Measurements from ENCODE around the gene RFPL1. TPM values are rescaled to one million over a fixed set of nuclear protein-coding genes. Genes with fewer than 3 reads are reported as not detected.

The RFPL1 gene
- total RNA-seq (2022; extraction: Qiagen RNA extraction; ENCODE audit: low read depth), result not detected in 5 replicates

GRCh38 chr22:29438283-29438682 lies at the start of gene RFPL1:
TSS of gene RFPL1 (plus strand) at chr22:29438583.

DNA sequence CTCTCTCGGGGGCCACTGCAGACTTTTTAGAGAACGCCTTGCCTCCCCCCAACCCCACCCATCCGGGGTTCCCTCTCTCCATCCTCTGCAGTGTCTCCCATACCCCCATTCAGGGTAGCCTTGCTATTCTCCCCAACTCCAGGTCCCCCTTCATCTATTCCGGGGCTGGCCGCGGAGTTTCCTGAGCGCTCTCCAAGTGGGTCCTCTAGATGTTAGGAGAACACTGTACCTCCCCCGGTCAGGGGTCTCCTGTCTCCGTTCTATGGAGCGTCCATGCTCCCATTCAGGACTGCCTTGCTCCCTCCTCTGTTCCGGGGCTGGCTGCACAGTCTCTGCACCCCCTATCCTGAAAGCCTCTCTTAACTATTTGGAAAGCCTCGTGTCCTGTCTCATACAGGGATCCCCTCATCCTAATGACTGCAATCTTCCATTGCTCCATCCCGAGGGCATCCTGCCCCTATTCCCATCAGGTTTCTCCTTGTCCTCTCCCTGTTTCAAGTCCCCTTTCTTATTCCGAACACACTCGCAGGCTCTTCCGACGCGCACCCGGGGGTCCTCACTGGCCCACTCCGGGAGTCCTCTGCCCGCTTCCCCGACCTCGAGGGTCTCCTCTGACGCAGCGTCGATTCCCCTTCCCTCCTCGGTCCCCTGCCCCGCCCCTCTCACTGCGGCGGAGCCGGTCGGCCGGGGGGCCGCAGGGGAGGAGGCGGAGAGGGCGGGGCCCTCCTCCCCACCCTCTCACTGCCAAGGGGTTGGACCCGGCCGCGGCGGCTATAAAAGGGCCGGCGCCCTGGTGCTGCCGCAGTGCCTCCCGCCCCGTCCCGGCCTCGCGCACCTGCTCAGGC lies 41.3 kb downstream of the RFPL1 start, which contains the start of gene NEFH:
NEFH (plus strand) TSS at position 802 of the 845 bp plus-strand sequence. CDS start 45 bp downstream, outside the sequence.

Other genes with a start within 250 kb of the RFPL1 start
- gene EMID1, start 232.7 kb upstream of the RFPL1 start, total RNA-seq (2022; extraction: Qiagen RNA extraction; ENCODE audit: low read depth), result 0.31 to 0.72 TPM (median 0.38 TPM) in 5 replicates
- gene RHBDD3, start 170.6 kb upstream of the RFPL1 start, total RNA-seq (2022; extraction: Qiagen RNA extraction; ENCODE audit: low read depth), result 21.5 to 31.6 TPM (median 30.2 TPM) in 5 replicates
- gene EWSR1, start 170.3 kb upstream of the RFPL1 start, total RNA-seq (2022; extraction: Qiagen RNA extraction; ENCODE audit: low read depth), result 215 to 239 TPM (median 224 TPM) in 5 replicates
- 18.3 to 33.6 TPM (median 29.1 TPM) in 5 replicates for gene GAS2L1, start 131.9 kb upstream of the RFPL1 start, total RNA-seq (2022; extraction: Qiagen RNA extraction; ENCODE audit: low read depth)
- gene RASL10A, start 122.9 kb upstream of the RFPL1 start, total RNA-seq (2022; extraction: Qiagen RNA extraction; ENCODE audit: low read depth), result 0.13 to 0.32 TPM (median 0.24 TPM) in 4 of 5 replicates, not detected in the other
- 22.3 to 28.7 TPM (median 28.3 TPM) in 5 replicates for gene AP1B1, start 50.0 kb upstream of the RFPL1 start, total RNA-seq (2022; extraction: Qiagen RNA extraction; ENCODE audit: low read depth)
- gene NEFH, start 41.6 kb downstream of the RFPL1 start, total RNA-seq (2022; extraction: Qiagen RNA extraction; ENCODE audit: low read depth), result 0.09 to 0.15 TPM (median 0.11 TPM) in 5 replicates
- 29.3 to 31.6 TPM (median 31.0 TPM) in 5 replicates for gene THOC5, start 115.2 kb downstream of the RFPL1 start, total RNA-seq (2022; extraction: Qiagen RNA extraction; ENCODE audit: low read depth)
- gene NIPSNAP1, start 142.5 kb downstream of the RFPL1 start, total RNA-seq (2022; extraction: Qiagen RNA extraction; ENCODE audit: low read depth), result 57.9 to 65.2 TPM (median 63.4 TPM) in 5 replicates
- gene NF2, start 165.1 kb downstream of the RFPL1 start, total RNA-seq (2022; extraction: Qiagen RNA extraction; ENCODE audit: low read depth), result 12.6 to 17.7 TPM (median 14.0 TPM) in 5 replicates

All from A549 treated with CpdA at 1 μM for 4 hours (cell line).